Common myeloid progenitor, CD34-positive (primary cell): ENCODE results near the gene C1orf21. TPM values are rescaled to one million over a fixed set of nuclear protein-coding genes. Genes with fewer than 3 reads are reported as not detected.
"Not testable (repeated sequence)": the region's sequence is repeated elsewhere in the genome, so short reads cannot be mapped to it uniquely, and the experiment has no call there.

Source experiments
- CTCF ChIA-PET: fragments of 350-600 bp; sonication (Branson Sonifier 250); formaldehyde crosslinking; loops from one replicate; lab custom pipeline; 2021; ENCODE audit warnings: antibody characterized with exemption; lab: Charles Lee
- POLR2A ChIA-PET: fragments of 350-600 bp; sonication (Branson Sonifier 250); formaldehyde crosslinking; loops from one replicate; lab custom pipeline; 2021; ENCODE audit warnings: antibody characterized with exemption; lab: Charles Lee
- DNase-seq, 3 donors: peaks; one replicate each; pipeline versions ENCODE4 v3.0.0 to v3.0.0-alpha.2; 2013
- H3K27ac ChIP-seq, 2 experiments: 1 replicate in 1 of 2; 2 replicates in 1 of 2; pipeline ENCODE4 v1.7.0; 2013; ENCODE audit warnings: inconsistent platforms in 2 of 2, low read length in 2 of 2, mild to moderate bottlenecking in 2 of 2, low read depth in 1 of 2, moderate library complexity in 1 of 2; ENCODE audit not compliant: severe bottlenecking in 2 of 2, insufficient read depth in 1 of 2, poor library complexity in 1 of 2
- H3K27me3 ChIP-seq, 5 experiments: replicated peaks in 2 of 5; 1 replicate in 3 of 5; 2 replicates in 2 of 5; pipeline versions ENCODE4 v1.6.1 to v1.7.0; 2013; ENCODE audit warnings: low read length in 4 of 5, mild to moderate bottlenecking in 2 of 5, moderate library complexity in 2 of 5, inconsistent platforms in 1 of 5; ENCODE audit not compliant: insufficient read depth in 5 of 5, control insufficient read depth in 4 of 5
- H3K36me3 ChIP-seq, 4 experiments: 1 replicate in 2 of 4; 2 replicates in 2 of 4; pipeline versions ENCODE4 v1.6.1 to v1.7.0; 2013; ENCODE audit warnings: low read length in 3 of 4, control low read depth in 1 of 4, mild to moderate bottlenecking in 1 of 4; ENCODE audit not compliant: control insufficient read depth in 4 of 4, insufficient read depth in 4 of 4
- H3K4me1 ChIP-seq, 4 experiments: 1 replicate in 3 of 4; 2 replicates in 1 of 4; pipeline versions ENCODE4 v1.6.1 to v1.7.1; 2013; ENCODE audit warnings: low read length in 3 of 4, mild to moderate bottlenecking in 3 of 4, control low read depth in 1 of 4, inconsistent platforms in 1 of 4, moderate library complexity in 1 of 4; ENCODE audit not compliant: control insufficient read depth in 4 of 4, insufficient read depth in 4 of 4; ENCODE audit errors: control extremely low read depth in 1 of 4
- H3K4me3 ChIP-seq, 7 experiments: 1 replicate in 4 of 7; 2 replicates in 3 of 7; pipeline versions ENCODE4 v1.5.1 to v1.7.0; 2013; ENCODE audit warnings: mild to moderate bottlenecking in 7 of 7, low read length in 6 of 7, moderate library complexity in 6 of 7, inconsistent platforms in 2 of 7, low read depth in 2 of 7, control low read depth in 1 of 7; ENCODE audit not compliant: insufficient read depth in 4 of 7, control insufficient read depth in 1 of 7; ENCODE audit errors: extremely low read depth in 1 of 7
- H3K9me3 ChIP-seq, 5 experiments: 1 replicate in 4 of 5; 2 replicates in 1 of 5; pipeline versions ENCODE4 v1.6.1 to v1.7.1; 2013; ENCODE audit warnings: low read length in 4 of 5, mild to moderate bottlenecking in 2 of 5, inconsistent platforms in 1 of 5, low read depth in 1 of 5, moderate library complexity in 1 of 5; ENCODE audit not compliant: control insufficient read depth in 4 of 5, insufficient read depth in 2 of 5; ENCODE audit errors: control extremely low read depth in 1 of 5
- WGBS: methylation state at CpG from one replicate; pipeline ENCODE4 v1.1.5; 2013; ENCODE audit not compliant: insufficient coverage; 5-methylcytosine and 5-hydroxymethylcytosine counted together
- polyA plus RNA-seq: library from polyadenylated mRNA; unstranded; fragments of 120-200 nt; gene quantifications from one replicate; pipeline ENCODE4 v1.2.1, GENCODE V29; 2013

The C1orf21 gene, protein sequence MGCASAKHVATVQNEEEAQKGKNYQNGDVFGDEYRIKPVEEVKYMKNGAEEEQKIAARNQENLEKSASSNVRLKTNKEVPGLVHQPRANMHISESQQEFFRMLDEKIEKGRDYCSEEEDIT
- 61.3 TPM for polyA plus RNA-seq

DNA sequence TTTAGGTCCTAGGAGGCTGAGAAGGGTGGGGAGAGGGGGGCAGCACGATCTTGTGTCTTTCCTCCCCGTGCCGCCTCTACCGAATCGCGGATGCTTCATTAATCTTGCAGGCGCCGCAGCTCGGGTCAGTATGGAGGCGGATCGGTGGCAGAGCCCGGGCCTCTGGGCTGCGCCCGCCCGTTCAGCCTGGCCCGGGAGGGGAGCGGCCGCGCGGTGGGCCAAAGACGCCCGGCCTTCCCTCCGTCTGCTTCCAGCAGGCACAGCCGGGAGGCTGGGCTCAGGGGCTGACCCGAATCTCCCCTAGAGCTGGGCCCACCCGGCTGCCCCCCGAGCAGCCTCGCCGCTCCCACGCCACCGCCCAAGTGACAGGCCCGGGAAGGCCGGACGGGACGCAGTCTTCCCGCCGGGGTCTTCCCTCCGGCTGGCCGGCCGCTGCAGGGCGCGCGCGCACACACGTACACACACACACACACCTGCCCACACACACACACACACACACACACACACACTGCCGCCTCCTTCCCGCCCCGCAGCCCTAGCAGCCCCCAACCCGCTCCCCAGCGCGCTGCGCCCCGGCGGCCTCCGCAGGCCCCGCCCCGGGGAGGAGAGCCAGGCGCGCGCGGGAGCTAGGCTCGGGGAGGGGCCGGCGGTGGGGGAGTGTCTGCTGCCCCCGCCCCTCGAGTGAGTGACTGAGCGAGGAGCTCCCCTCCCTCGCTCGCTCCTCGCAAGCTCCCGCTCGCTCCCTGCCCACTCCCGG is at the start of gene C1orf21:
TSS of gene C1orf21 (plus strand) at position 718 of the 757 bp plus-strand sequence. CDS start 90,481 bp downstream, outside the sequence.
- Histone ChIP-seq H3K4me3 (peak within 1 kb of the TSS; percentile 54 to 97 (median 90)), H3K36me3 (no peaks in the 10 kb centered on the region), H3K9me3 (no peaks in the 10 kb centered on the region), H3K27me3 (no peaks in the 10 kb centered on the region), H3K27ac (peak within 1 kb of the TSS; percentile 36 to 75), H3K4me1 (peaks cover 17 to 40% (median 32%) of the 10 kb centered on the region in 4 experiments)
- peak; percentile 89 to 95 (median 92) for DNase-seq
- POLR2A ChIA-PET = interaction anchor here (0.6 to 0.7 kb wide), 4 partner anchors 8 to 881 kb away, joined by 3 to 4 read pairs (median 4); no protein-coding TSS in a partner anchor
- 0% methylated on average over 37 of the region's 73 CpGs for WGBS
- CTCF ChIA-PET = interaction anchor here (1.0 to 1.9 kb wide), 5 partner anchors 28 to 174 kb away, joined by 3 to 7 read pairs (median 4); no protein-coding TSS in a partner anchor

DNA sequence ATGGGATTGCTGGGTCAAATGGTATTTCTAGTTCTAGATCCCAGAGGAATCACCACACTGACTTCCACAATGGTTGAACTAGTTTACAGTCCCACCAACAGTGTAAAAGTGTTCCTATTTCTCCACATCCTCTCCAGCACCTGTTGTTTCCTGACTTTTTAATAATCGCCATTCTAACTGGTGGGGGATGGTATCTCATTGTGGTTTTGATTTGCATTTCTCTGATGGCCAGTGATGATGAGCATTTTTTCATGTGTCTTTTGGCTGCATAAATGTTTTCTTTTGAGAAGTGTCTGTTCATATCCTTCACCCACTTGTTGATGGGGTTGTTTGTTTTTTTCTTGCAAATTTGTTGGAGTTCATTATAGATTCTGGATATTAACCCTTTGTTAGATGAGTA is 49.0 kb upstream of the C1orf21 start:
- H3K9me3 ChIP-seq, POLR2A ChIA-PET, H3K4me3 ChIP-seq, H3K36me3 ChIP-seq, CTCF ChIA-PET, H3K4me1 ChIP-seq, H3K27me3 ChIP-seq, H3K27ac ChIP-seq, DNase-seq: not testable (repeated sequence)
- WGBS = no CpG with 5 or more reads among the region's 1 CpG

DNA sequence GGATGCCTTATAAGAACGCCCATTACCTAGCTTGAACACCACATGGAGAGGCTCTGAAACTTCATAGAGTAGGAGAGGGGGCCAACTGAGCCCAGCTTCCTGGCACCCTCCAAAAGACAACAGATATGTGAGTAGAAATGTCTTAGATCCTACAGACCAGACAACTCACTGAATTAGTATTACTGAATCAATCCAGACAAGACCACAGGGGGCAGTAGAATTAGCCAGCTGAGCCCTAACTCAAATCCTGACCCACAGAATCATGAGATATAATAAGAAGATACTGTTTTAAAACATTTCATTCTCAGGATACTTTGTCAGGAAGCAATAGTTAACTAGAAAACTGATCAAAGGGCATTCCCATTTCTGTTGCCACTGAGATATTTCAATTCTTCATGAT is 45.8 kb upstream of the C1orf21 start:
- no peaks in the 10 kb centered on the region for H3K27me3 ChIP-seq
- no peak overlapping the region for H3K4me3 ChIP-seq
- H3K36me3 ChIP-seq = no peaks in the 10 kb centered on the region
- CTCF ChIA-PET = interaction anchor here (1.3 kb wide), 1 partner anchor 18 kb away, joined by 3 read pairs; no protein-coding TSS in a partner anchor
- H3K27ac ChIP-seq = no peak overlapping the region
- no peaks in the 10 kb centered on the region for H3K4me1 ChIP-seq
- DNase-seq = no peak
- peaks cover 0 to 9% (median 5%) of the 10 kb centered on the region in 5 experiments for H3K9me3 ChIP-seq
- POLR2A ChIA-PET = no interaction called here
- whole genome bisulfite sequencing = no CpG with 5 or more reads among the region's 1 CpG

DNA sequence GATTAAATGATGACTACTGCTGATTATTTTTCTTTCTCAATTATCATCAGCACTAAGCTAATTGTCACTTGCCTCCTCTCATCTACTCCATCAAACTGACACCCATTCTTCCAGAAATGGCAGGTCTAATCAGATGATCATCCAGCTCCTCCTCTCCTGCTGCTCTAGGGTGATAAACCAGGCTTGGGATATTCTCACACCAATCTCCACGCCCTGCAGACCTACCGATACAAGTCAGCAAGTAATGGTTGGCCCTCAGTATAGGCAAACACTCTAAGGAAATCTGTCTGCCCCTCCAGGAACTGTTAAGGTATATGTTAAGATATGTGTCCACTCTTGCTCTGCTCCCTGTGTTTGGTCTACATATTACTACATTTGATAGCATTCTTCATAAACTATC is 36.3 kb upstream of the C1orf21 start:
- H3K9me3 ChIP-seq = no peaks in the 10 kb centered on the region
- no peak overlapping the region for H3K4me3 ChIP-seq
- DNase-seq = no peak
- ChIA-PET POLR2A (no interaction called here), CTCF (interaction anchor here (0.7 kb wide), 1 partner anchor 18 kb away, joined by 3 read pairs; no protein-coding TSS in a partner anchor)
- H3K27ac ChIP-seq = no peak overlapping the region
- H3K36me3 ChIP-seq = no peaks in the 10 kb centered on the region
- H3K27me3 ChIP-seq = no peaks in the 10 kb centered on the region
- H3K4me1 ChIP-seq = no peaks in the 10 kb centered on the region
- WGBS = 100% methylated on average over 2 of the region's 2 CpGs

DNA sequence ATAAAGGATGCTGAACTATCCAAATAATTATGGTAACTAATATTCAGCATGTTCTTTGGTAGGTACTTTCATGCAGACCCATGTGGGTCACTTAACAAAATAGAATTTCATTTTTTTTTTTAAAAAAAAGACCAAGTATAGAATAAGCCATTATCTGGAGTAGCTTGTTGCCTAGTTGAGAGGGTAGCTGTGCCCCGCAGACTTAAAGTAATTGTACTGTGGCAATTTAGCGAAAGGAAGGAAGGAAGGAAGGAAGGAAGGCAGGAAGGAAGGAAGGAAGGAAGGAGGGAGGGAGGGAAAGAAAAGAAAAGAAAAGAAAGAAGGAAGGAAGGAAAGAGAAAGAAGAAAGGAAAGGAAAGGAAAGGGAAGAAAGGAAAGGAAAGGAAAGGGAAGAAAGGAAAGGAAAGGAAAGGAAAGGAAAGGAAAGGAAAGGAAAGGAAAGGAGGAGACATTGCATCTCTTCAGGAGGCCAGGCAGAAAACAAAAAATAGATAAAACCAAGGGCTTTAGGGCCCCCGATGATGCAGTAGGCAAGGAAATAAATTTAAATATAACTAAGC is 35.3 kb upstream of the C1orf21 start:
- no peaks in the 10 kb centered on the region for H3K36me3 ChIP-seq
- no peaks in the 10 kb centered on the region for H3K9me3 ChIP-seq
- ChIA-PET CTCF (no interaction called here), POLR2A (no interaction called here)
- no peaks in the 10 kb centered on the region for H3K27me3 ChIP-seq
- H3K4me1 ChIP-seq = no peaks in the 10 kb centered on the region
- DNase-seq = peak in 1 of 3 donors; percentile 6
- H3K27ac ChIP-seq = no peak overlapping the region
- WGBS = 100% methylated on average over 1 of the region's 3 CpGs
- H3K4me3 ChIP-seq = no peak overlapping the region

DNA sequence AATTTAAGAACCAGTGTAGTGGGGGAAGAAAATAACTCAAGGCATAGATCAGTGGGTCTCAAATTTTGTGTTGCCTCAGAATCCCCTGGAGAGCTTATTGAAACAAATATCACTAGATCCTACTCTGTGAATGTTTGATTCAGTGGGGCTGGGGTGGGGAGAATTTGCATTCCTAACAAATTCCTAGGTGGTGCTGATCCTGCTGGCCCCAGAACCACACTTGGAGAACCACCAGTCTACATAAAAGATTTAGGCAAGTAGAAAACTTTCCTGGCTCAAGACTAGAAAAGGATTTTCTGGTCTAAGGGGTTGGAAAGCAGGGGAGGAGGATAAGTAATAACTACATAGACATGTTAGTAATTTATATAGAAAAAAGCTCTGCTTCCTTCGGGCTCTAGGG is 34.1 kb upstream of the C1orf21 start:
- no peak for DNase-seq
- CTCF ChIA-PET = no interaction called here

DNA sequence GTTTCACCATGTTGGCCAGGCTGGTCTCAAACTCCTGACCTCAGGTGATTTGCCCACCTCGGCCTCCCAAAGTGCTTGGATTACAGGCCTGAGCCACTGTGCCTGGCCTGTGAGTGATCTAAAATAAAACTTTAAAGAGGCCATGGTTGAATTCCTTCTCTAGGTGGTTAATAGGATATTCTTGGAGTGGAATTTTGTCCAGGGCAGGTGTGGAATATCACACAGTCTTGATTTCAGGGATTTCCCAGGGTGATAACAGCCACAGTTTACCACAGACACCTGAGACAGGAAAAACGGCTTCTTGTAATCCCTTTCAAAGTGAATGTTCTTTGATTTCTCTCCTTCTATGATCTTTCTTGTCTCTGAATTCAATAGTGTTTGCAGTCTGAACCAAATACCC is 32.1 kb upstream of the C1orf21 start:
- Histone ChIP-seq H3K27me3 (no peaks in the 10 kb centered on the region), H3K36me3 (no peaks in the 10 kb centered on the region), H3K4me3 (no peak overlapping the region), H3K9me3 (no peaks in the 10 kb centered on the region), H3K4me1 (no peaks in the 10 kb centered on the region), H3K27ac (no peak overlapping the region)
- ChIA-PET POLR2A (no interaction called here), CTCF (no interaction called here)
- 100% methylated on average over 1 of the region's 2 CpGs for WGBS
- DNase-seq = no peak

More for the DNA sequence above, 34.1 kb upstream of the C1orf21 start:
- no peaks in the 10 kb centered on the region for H3K4me1 ChIP-seq
- H3K27ac ChIP-seq = no peak overlapping the region
- no peak overlapping the region for H3K4me3 ChIP-seq
- no peaks in the 10 kb centered on the region for H3K36me3 ChIP-seq
- no peaks in the 10 kb centered on the region for H3K27me3 ChIP-seq
- POLR2A ChIA-PET = no interaction called here
- no CpG with 5 or more reads among the region's 1 CpG for WGBS
- no peaks in the 10 kb centered on the region for H3K9me3 ChIP-seq
